ENCODE results near the gene ABR.
"Not testable (repeated sequence)": the region's sequence is repeated elsewhere in the genome, so short reads cannot be mapped to it uniquely, and the experiment has no call there.

Gene ABR

DNA sequence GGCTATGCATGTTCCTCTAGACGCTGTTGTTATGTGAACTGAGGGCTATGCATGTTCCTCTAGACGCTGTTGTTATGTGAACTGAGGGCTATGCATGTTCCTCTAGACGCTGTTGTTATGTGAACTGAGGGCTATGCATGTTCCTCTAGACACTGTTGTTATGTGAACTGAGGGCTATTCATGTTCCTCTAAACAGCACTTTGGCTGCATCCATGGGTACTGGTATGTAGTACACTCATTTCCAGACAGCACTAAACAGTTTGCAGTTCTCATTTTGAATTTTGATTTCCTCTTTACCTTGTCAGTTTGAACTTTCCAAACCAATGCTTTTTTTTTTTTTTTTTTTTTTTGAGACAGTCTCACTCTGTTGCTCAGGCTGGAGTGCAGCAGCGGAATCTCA is 114.4 kb downstream of the ABR start:
- DNase-seq, result not testable (repeated sequence)

DNA sequence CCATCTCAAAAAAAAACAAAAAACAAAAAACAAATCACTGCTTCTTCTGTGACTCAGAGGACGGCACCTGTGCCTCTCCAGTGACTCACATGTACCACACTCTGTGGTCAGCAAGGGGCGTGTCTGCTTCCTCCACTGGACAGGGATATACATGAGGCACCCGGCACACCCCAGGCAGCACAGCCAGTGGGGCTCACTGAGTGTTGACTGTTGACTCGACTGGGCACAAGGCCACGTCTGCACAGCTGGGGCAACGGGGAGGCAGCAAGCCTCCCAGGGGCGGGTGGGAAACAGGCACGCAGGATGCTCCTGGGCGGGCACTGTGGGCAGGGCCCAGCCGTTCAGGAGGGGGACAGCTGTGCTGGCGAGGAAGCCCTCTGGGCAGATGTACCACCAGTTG is 118.8 kb downstream of the ABR start:
- peak in 1 of 2 experiments; percentile 67 for DNase-seq

DNA sequence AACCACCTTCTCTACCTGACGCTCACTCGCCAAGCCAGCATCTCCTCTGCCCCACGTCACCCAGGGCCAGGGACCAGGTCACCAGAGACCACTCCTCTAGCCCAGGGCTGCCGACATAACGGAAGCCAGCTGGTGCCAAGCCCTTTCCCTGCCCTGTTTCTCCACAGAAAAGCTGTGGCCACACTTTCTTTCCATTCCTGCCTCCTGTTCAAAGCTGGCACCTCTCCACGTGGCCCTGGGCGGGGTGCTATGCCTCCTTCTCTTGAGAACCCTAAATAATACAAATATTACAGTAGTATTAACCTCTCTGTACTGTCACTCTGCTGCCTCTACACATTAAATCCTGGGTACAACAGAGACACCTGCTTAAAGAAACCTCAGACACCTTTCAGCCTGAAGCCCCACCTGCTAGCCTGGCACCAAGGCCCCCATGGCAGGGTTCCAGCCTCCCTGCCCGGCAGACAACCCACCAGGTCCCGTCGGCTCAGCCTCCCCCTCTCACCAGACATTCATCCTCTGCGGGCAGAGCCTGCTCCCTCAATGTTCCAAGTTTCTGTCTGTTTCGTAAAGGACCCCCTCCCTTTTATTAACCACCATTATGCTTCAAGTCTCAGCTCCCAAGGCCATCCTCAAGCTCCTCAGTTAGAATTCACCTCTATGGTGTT is 120.5 kb downstream of the ABR start:
- no peak for DNase-seq

DNA sequence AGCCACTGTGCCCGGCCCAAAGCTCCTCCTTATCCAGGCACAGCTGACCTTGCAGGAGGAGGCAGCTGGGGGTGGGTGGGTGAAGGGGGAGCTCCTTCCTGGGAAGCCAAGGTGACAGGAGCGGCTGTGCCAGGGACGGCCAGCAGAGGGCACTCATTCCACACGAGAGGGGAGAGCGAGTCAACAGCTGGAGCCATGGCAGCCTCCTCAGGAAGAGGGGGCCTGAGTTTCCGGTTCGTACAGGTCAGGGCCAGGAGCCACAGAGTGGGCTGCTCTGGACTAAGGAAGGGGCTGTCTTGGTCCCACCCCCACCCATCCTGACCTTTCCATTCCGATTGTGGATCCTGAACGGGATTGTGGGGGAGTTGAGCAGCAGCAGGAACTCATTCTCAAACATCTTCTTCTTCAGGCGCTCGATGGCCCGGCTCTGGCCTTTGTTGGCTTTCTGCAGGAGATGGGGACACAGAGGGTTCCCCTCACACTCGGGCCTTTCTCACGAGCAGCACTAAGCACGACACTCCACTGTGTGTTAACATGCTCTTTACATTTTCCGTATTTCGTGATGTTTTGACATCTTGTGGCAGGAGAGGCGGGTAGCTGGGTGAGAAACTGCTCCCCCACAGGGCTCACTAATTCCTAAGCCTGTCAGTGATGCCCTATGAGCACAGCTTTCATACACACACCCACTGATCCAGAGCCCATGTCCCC is 121.2 kb downstream of the ABR start:
- DNase-seq, result peak; percentile 70 to 79

- no peak for DNase-seq
These were observed 123.0 kb downstream of the ABR start for GRCh38 chr17:1056761-1057160.

GRCh38 chr17:1055751-1056645 is 123.8 kb downstream of the ABR start:
- DNase-seq, result peak; percentile 43 to 46

- DNase-seq, result no peak
These were observed 124.5 kb downstream of the ABR start for GRCh38 chr17:1055231-1055630.

DNA sequence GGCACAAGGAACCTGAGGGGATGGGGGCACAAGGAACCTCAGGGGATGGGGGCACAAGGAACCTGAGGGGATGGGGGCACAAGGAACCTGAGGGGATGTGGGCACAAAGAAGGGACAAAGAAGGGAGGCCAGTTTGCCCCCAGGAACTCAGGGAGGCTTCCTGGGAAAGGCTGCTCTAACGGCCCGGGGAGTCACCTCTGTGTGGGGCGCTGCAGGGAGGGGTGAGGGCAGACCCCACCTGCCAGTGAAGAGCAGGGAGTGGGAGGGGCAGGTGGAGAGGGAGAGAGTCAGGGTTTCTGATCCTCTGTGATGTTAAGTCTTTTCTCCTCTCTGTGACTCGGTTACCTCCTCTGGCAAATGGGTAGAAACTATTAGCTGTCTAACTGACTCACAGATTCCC is 125.1 kb downstream of the ABR start:
- no peak for DNase-seq

DNA sequence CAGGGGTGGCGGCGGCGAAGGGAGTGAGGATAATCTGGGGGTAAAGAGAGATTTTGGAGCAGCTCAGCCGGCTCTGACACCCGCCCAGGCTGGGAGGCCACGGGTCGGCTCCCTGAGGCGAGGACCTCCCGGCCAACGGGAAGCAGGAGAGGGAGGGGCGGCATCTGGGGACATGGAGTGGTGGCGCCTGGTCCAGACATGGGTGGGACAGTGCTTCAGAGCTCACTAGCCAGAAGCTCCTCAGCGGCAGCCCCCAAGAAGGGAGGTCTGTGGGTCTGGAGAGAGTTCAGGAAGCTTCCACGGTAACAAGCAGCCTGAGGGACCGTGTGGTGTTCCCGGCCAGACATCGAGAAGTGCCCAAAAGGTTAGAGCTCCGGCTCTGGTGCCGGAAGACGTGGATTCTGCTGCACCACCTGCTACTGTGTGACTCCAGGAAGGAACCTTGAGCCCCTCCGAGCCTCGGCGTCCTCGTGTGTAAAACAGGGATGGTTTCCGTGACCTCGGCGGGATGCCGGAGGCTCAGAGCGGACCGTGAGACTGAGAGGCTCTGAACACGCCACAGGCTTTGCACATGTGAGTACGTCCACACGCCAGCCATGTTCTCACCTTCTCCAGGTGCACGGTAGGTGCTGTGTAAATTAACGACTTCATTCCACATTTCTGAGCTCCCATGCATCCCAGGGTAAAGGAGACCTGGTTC is 126.0 kb downstream of the ABR start:
- no peak for DNase-seq

DNA sequence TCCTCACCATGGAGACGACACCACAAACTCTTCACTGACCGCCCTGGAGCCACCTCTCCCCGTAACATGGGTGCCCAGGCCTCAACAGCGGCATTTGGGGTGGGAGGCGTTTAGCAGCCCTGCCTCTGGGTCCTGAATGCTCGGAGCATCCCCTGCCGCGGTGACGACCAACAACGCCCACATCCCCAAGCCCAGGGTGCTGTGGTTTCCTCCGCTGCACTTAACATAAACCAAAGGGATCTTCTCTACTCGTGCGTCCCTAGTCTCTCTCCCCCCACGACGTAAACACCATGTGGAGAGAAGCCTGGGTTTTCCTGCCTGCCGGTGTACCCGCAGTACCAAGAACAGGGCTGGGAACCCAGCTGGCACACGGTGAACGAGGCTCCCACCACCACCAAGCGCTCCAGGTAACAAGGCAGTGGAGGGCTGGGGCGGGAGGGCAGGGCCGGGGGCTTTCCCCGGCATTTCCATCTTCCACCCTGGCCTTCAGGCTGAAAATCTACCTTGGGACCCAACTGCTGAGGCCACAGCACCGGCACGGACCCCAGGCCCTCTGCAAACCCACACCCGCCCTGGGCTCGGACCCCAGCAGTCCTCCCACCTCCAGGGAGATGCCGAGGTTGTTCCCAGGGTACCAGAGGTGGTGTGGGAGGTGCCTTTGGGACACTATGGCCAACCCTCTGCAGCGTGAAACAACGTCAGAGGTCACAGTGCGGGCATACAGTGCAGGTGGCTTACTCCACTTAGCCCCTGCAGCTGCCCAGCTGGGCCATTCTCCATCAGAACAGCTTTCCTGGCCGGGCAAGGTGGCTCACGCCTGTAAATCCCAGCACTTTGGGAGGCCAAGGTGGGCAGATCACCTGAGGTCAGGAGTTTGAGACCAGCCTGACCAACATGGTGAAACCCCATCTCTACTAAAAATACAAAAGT is 128.5 kb downstream of the ABR start:
- no peak for DNase-seq

- no peak for DNase-seq
These were observed 129.4 kb downstream of the ABR start for GRCh38 chr17:1050246-1050995.

- no peak for DNase-seq
These were observed 130.1 kb downstream of the ABR start for GRCh38 chr17:1049446-1050225.

DNA sequence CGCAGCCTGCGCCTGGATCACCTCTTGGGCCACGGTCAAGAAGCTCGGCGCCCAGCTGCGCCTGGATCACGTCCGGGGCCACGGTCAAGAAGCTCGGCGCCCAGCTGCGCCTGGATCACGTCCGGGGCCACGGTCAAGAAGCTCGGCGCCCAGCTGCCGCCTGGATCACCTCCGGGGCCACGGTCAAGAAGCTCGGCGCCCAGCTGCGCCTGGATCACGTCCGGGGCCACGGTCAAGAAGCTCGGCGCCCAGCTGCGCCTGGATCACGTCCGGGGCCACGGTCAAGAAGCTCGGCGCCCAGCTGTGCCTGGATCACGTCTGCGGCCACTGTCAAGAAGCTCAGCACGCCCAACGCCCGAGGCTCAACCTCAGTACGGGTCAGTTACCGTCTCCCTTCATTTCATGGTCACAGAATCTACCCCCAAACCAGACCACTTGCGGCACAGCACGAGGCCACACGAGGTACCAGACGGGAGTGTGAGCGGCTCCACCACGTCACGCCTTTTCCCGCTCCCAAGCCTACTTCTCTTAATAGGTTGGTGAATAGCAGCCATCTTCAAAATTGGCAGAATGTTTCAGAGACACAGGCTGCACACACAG is 131.2 kb downstream of the ABR start:
- not testable (repeated sequence) for DNase-seq

DNA sequence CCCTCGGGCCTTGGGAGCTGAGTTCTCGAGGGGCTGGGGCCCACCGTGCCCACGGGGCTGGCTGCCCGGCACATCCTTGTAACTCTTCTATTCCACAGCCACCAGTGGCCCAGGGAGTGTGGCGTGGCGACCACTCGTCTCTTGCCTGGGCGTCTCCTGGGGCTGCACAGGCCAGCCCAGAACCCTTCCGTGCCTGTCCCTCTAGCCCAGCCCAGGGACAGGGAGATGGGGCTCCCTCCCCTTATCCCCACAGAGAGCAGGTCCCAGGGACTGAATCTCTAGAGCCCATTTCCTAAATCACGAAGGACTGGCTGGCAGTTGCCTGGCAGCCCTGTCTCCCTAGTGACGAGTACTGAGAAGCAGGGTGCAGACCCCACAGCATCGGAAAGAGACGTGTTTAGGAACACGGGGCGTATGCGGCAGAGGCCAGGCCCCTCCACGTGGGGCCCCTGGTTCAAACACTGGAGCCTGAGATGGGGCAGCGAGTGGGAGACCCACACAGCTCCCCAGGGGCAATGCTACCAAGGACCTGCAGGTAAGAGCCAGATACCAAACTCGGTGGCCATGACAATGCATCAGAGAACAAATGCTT is 131.8 kb downstream of the ABR start:
- no peak for DNase-seq

- no peak for DNase-seq
These were observed 132.5 kb downstream of the ABR start for GRCh38 chr17:1047177-1047878.

DNA sequence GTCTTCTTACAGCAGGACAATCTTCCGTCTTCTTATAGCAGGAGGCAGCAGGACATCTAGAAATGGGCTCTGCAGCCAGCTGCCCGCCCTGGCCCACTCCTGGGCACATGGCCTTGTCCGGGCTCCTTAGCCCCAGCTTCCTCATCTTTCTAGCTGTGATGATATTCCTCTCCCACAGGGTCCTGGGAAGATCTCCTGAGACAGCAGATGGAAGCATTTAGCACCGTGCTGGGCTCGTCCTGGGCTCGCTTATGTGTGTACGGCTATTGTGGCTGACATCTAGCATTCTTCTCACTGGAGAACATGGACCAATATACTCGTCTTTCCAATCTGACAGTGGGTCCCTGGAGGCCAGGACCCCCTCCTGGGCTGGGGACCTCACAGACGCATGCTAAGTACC is 134.3 kb downstream of the ABR start:
- DNase-seq, result no peak

- not testable (repeated sequence) for DNase-seq
These were observed 135.3 kb downstream of the ABR start for GRCh38 chr17:1044387-1045009.

DNA sequence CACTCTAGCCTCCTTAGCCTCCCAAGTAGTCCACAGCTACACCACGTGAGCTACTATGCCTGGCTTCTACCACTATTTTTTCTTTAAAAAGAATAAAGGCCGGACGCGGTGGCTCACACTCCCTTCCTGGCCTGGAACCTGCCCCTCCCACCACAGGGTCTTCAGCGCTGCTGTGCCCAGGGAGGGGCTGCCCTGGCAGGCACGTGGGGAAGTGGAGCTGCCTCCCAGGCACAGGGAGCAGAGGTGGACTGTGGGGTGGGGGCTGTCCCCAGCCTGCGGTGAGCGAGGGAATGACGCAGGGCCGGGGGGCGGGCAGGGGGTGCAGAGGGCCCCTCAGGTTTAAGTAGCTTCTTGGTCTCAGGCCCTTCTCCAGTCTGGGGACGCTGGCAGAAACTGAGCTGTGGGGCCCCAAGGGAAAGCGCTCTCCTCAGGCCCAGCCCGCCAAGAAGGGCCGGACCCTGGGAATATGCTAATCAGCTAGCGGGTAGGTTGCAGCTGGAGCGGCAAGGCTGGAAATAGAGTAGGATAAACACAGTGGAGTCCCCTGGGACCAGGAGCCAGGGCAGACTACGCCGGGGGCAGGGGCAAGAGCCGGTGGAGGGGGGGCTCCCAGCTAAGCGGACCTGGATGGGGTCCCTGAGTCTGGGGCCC is 136.1 kb downstream of the ABR start:
- no peak for DNase-seq

All from SHP77 (cell line).